A549 (cell line): Measurements from ENCODE around the gene ZBTB46. TPM values are rescaled to one million over a fixed set of nuclear protein-coding genes. Genes with fewer than 3 reads are reported as not detected.

Experiments used
- ATAC-seq, 2 experiments: fragments of 200-7000 bp in 1 of 2; fragments of >200 bp in 1 of 2; cut with Nextera tagmentation in 1 of 2; cut with Tn5 transposase in 1 of 2; 3 replicates each; pipeline versions ENCODE4 v1.8.0 to v1.9.1; 2018 to 2020; ENCODE audit warnings: mild to moderate bottlenecking in 1 of 2, moderate library complexity in 1 of 2
- CTCF ChIA-PET: fragments of 300-600 bp; sonication (Branson Sonifier 250); formaldehyde crosslinking; extraction: SDS; loops from one replicate; lab custom pipeline; 2021; ENCODE audit warnings: antibody characterized with exemption, inconsistent platforms; lab: Yijun Ruan, JAX
- POLR2A ChIA-PET: fragments of 350-600 bp; formaldehyde crosslinking; extraction: SDS; loops from one replicate; lab custom pipeline; 2021; ENCODE audit warnings: antibody characterized with exemption, inconsistent platforms; lab: Yijun Ruan, JAX
- DNase-seq, 2 experiments: peaks; one replicate each; pipeline versions ENCODE4 v3.0.0 to v3.0.0-alpha.2; 2011 to 2016; ENCODE audit warnings: low read depth in 1 of 2, low spot score in 1 of 2
- FAIRE-seq: peaks from 2 replicates; lab custom pipeline; 2011; peaks lifted over from hg19 to GRCh38; lab: Jason Lieb, UNC
- H3K27ac ChIP-seq, 2 experiments: fragments of >200 bp; sonication (Bioruptor Twin); formaldehyde crosslinking; 3 replicates each; pipeline ENCODE4 v1.5.1; 2016 to 2017
- H3K4me1 ChIP-seq: fragments of >200 bp; sonication (Bioruptor Twin); formaldehyde crosslinking; 3 replicates; pipeline ENCODE4 v1.6.1; 2016
- H3K4me2 ChIP-seq: fragments of >200 bp; sonication (Bioruptor Twin); formaldehyde crosslinking; 3 replicates; pipeline ENCODE4 v1.6.1; 2016
- H3K4me3 ChIP-seq: fragments of >200 bp; sonication (Bioruptor Twin); formaldehyde crosslinking; 3 replicates; pipeline ENCODE4 v1.5.1; 2016
- H3K9me3 ChIP-seq: fragments of >200 bp; sonication (Bioruptor Twin); formaldehyde crosslinking; 3 replicates; pipeline ENCODE4 v1.6.1; 2016
- CHD4 ChIP-seq: fragments of 200-600 bp; sonication (generic); IDR thresholded peaks from 2 replicates; pipeline ENCODE4 v1.6.1; 2016; ENCODE audit warnings: antibody characterized with exemption, mild to moderate bottlenecking, borderline replicate concordance
- CTCF ChIP-seq: fragments of >200 bp; sonication (Bioruptor Twin); formaldehyde crosslinking; IDR thresholded peaks from 3 replicates; pipeline ENCODE4 v1.5.1; 2016
- FOSB ChIP-seq: fragments of 250-450 bp; sonication (Bioruptor Pico); IDR thresholded peaks from 2 replicates; pipeline ENCODE4 v1.5.0; 2020; ENCODE audit warnings: mild to moderate bottlenecking, moderate library complexity
- FOSL2 ChIP-seq, 2 experiments: fragments of 450-650 bp in 1 of 2; fragments of >200 bp in 1 of 2; sonication (Bioruptor Twin) in 1 of 2; formaldehyde crosslinking; IDR thresholded peaks; 2 replicates each; pipeline versions ENCODE4 v1.5.0 to v1.6.1; 2016 to 2020; ENCODE audit warnings: mild to moderate bottlenecking in 1 of 2, moderate library complexity in 1 of 2
- HDAC2 ChIP-seq: fragments of 200-600 bp; sonication (generic); IDR thresholded peaks from 2 replicates; pipeline ENCODE4 v1.6.1; 2016
- HES2 ChIP-seq: fragments of >200 bp; sonication (Bioruptor Twin); formaldehyde crosslinking; IDR thresholded peaks from 2 replicates; pipeline ENCODE4 v1.6.1; 2016
- HEYL ChIP-seq: fragments of 250-450 bp; sonication (Bioruptor Pico); IDR thresholded peaks from 2 replicates; pipeline ENCODE4 v1.8.0; 2021; ENCODE audit warnings: mild to moderate bottlenecking, moderate library complexity
- HOXA7 ChIP-seq: fragments of 250-450 bp; sonication (Bioruptor Pico); IDR thresholded peaks from 2 replicates; pipeline ENCODE4 v1.5.0; 2020; ENCODE audit warnings: mild to moderate bottlenecking, moderate library complexity
- KDM1A ChIP-seq: fragments of 200-600 bp; sonication (generic); IDR thresholded peaks from 2 replicates; pipeline ENCODE4 v1.6.1; 2016; ENCODE audit warnings: low read depth, mild to moderate bottlenecking
- KDM5A ChIP-seq: fragments of 200-600 bp; sonication (generic); IDR thresholded peaks from 2 replicates; pipeline ENCODE4 v1.6.1; 2016; ENCODE audit warnings: antibody characterized with exemption, mild to moderate bottlenecking
- MYC ChIP-seq: IDR thresholded peaks from 2 replicates; pipeline ENCODE4 v1.6.1; 2012; ENCODE audit warnings: mild to moderate bottlenecking, inconsistent platforms, low read length, improper control_type of control experiment, borderline replicate concordance
- NR3C1 ChIP-seq: fragments of >200 bp; sonication (Bioruptor Twin); formaldehyde crosslinking; IDR thresholded peaks from 3 replicates; pipeline ENCODE4 v1.6.1; 2017
- POLR2A ChIP-seq: IDR thresholded peaks from 2 replicates; pipeline ENCODE4 v1.6.1; 2012; ENCODE audit warnings: mild to moderate bottlenecking, low read length
- RCOR1 ChIP-seq: fragments of 150-350 bp; IDR thresholded peaks from 2 replicates; pipeline ENCODE4 v1.6.1; 2014; ENCODE audit warnings: antibody characterized with exemption, low read length, low read depth
- REST ChIP-seq: fragments of 200-600 bp; sonication (generic); IDR thresholded peaks from 2 replicates; pipeline ENCODE4 v1.6.1; 2016; ENCODE audit warnings: antibody characterized with exemption, mild to moderate bottlenecking, moderate library complexity
- RFX5 ChIP-seq: fragments of 450-650 bp; IDR thresholded peaks from 2 replicates; pipeline ENCODE4 v1.7.1; 2014; ENCODE audit warnings: antibody characterized with exemption, mild to moderate bottlenecking, moderate library complexity
- SMC3 ChIP-seq: fragments of >200 bp; sonication (Bioruptor Twin); formaldehyde crosslinking; IDR thresholded peaks from 3 replicates; pipeline ENCODE4 v1.6.1; 2018; ENCODE audit warnings: inconsistent platforms
- SREBF2 ChIP-seq: fragments of 450-650 bp; IDR thresholded peaks from 2 replicates; pipeline ENCODE4 v1.6.1; 2014; ENCODE audit warnings: mild to moderate bottlenecking, moderate library complexity
- USF2 ChIP-seq: fragments of 450-650 bp; IDR thresholded peaks from 2 replicates; pipeline ENCODE4 v1.6.1; 2014; ENCODE audit warnings: antibody characterized with exemption
- ZFP36 ChIP-seq: fragments of 450-650 bp; IDR thresholded peaks from 2 replicates; pipeline ENCODE4 v1.6.1; 2014; ENCODE audit warnings: borderline replicate concordance; ENCODE audit not compliant: partially characterized antibody
- ZNF302 ChIP-seq: fragments of 250-450 bp; sonication (Bioruptor Pico); IDR thresholded peaks from 2 replicates; pipeline ENCODE4 v1.9.0; 2021; ENCODE audit warnings: inconsistent platforms, mild to moderate bottlenecking, moderate library complexity
- WGBS: methylation state at CpG from one replicate; pipeline ENCODE4 v1.1.6; 2017; ENCODE audit errors: missing lambda C conversion rate; 5-methylcytosine and 5-hydroxymethylcytosine counted together
- polyA plus RNA-seq, 4 experiments: library from polyadenylated mRNA; depleted of rRNA in 3 of 4; stranded (reverse); fragments of >200 nt; fragmentation: RNase III in 1 of 4; extraction: RNeasy Plus Mini Kit Qiagen cat#74134 plus additional on column Dnase treatment in 1 of 4; gene quantifications; 2 replicates in 3 of 4; 3 replicates in 1 of 4; pipeline ENCODE4 v1.2.3, GENCODE V29; 2011 to 2017

Gene ZBTB46
- polyA plus RNA-seq, 2 of the 4 experiments (the other 2 are of a cell fraction), result 0.17 to 0.43 TPM

GRCh38 chr20:63769891-63770474 is 61.1 kb downstream of the ZBTB46 start:
- Histone ChIP-seq H3K4me1 (no peaks in the 10 kb centered on the region), H3K9me3 (no peaks in the 10 kb centered on the region), H3K4me2 (no peak overlapping the region), H3K4me3 (no peak overlapping the region), H3K27ac (no peak overlapping the region)
- FAIRE-seq (no peak), ATAC-seq (no peak), DNase-seq (no peak)
- ChIA-PET CTCF (interaction anchor here (1.5 to 1.6 kb wide), 2 partner anchors 16 to 233 kb away, joined by 4 to 6 read pairs; partner anchors contain the start of gene PTK6), POLR2A (no interaction called here)
- TF ChIP-seq SREBF2 (no peak), HDAC2 (no peak), USF2 (no peak), HOXA7 (CRISPR knock-in tag) (no peak), POLR2A (no peak), FOSB (CRISPR knock-in tag) (no peak), HEYL (CRISPR knock-in tag) (no peak), SMC3 (no peak), NR3C1 (no peak), HES2 (no peak), CTCF (no peak), REST (no peak), KDM5A (no peak), FOSL2 (IDR thresholded peaks at IDR 0.05) (no peak), FOSL2 (CRISPR knock-in tag; IDR thresholded peaks at IDR 0.05) (no peak), ZFP36 (no peak), CHD4 (no peak), MYC (no peak), KDM1A (no peak), ZNF302 (CRISPR knock-in tag) (no peak)
- TF ChIP-seq, all 56 proteins: peak for 0
- WGBS, result 87% methylated on average over 30 of the region's 31 CpGs

GRCh38 chr20:63768591-63769515 is 62.2 kb downstream of the ZBTB46 start:
- no peak for ATAC-seq
- DNase-seq, result no peak
- WGBS, result 85% methylated on average over 25 of the region's 26 CpGs
- Histone ChIP-seq H3K27ac (no peak overlapping the region), H3K4me1 (no peaks in the 10 kb centered on the region), H3K9me3 (no peaks in the 10 kb centered on the region), H3K4me2 (no peak overlapping the region), H3K4me3 (no peak overlapping the region)
- ChIA-PET CTCF (interaction anchor here (0.6 to 1.6 kb wide), 7 partner anchors 15 to 231 kb away, joined by 3 to 7 read pairs (median 3); partner anchors contain the start of gene PTK6), POLR2A (no interaction called here)
- TF ChIP-seq RCOR1, result no peak
- TF ChIP-seq FOSB (CRISPR knock-in tag), result no peak
- TF ChIP-seq HES2, result no peak
- TF ChIP-seq CTCF, result no peak
- no peak for TF ChIP-seq RFX5
- no peak for FAIRE-seq
